Neural crest cell (in vitro differentiated cells): ENCODE data around the gene FBLN5. TPM values are rescaled to one million over a fixed set of nuclear protein-coding genes. Genes with fewer than 3 reads are reported as not detected.

Experiments used
- DNase-seq: peaks from one replicate; pipeline ENCODE4 v3.0.0; 2021; ENCODE audit warnings: low read depth, mixed read lengths, low spot score
- H3K27ac Mint-ChIP-seq: one replicate; pipeline ENCODE4 v1.8.0; 2021; ENCODE audit warnings: mild to moderate bottlenecking, mixed read lengths; ENCODE audit not compliant: unreplicated experiment
- H3K27me3 Mint-ChIP-seq: 2 replicates; pipeline ENCODE4 v1.8.0; 2021; ENCODE audit warnings: low read depth, mild to moderate bottlenecking, mixed read lengths
- H3K36me3 Mint-ChIP-seq: 2 replicates; pipeline ENCODE4 v1.8.0; 2021; ENCODE audit warnings: low read depth, mild to moderate bottlenecking, mixed read lengths
- H3K4me1 Mint-ChIP-seq: 2 replicates; pipeline ENCODE4 v1.8.0; 2021; ENCODE audit warnings: mixed read lengths
- H3K4me3 Mint-ChIP-seq: one replicate; pipeline ENCODE4 v1.8.0; 2021; ENCODE audit warnings: mild to moderate bottlenecking, mixed read lengths
- H3K9me3 Mint-ChIP-seq: 2 replicates; pipeline ENCODE4 v1.8.0; 2021; ENCODE audit warnings: mixed read lengths
- total RNA-seq: library from RNA; stranded (reverse); gene quantifications from 2 replicates; pipeline ENCODE4 v1.2.1, GENCODE V29; 2021
- TF ChIP-seq, protein P1 (sequence below): fragments of 200-600 bp; sonication (generic); conservative IDR thresholded peaks from 2 replicates; pipeline ENCODE4 v1.5.0; 2021; ENCODE audit warnings: antibody characterized with exemption, mild to moderate bottlenecking

Gene FBLN5
- total RNA-seq, 1 donor from 2014 or later, result 1.0 TPM

DNA sequence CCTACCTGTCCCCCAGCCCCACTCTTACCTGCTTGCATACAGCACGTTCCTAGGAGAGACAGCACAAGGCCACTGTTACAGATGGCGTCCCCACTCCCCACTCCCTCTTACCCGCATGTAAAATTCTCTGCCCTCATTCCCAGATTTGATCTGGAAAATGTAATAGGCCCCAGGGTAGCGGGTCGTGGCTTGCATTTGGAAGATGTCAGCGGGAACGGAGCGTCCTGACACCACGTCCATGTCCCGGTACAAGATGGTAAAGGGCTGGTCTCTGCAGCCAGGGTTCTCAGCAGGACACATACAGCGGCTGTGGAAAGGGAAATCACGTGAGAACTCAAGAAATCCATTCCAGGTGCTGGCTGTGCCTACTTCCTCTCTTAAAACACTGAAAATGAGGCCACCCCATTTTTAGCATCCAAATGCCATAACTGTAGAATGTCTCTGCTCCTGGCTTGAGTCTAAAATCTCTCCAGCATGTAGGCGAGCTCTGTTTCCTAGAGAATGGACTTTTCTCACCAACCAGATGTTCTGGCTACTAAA, 70.0 kb downstream of the FBLN5 start:
- Mint-ChIP-seq H3K27me3 (no peaks in the 10 kb centered on the region), H3K9me3 (no peaks in the 10 kb centered on the region), H3K4me1 (no peaks in the 10 kb centered on the region), H3K36me3 (no peaks in the 10 kb centered on the region), H3K4me3 (no peak overlapping the region), H3K27ac (no peak overlapping the region)
- TF ChIP-seq, protein P1, sequence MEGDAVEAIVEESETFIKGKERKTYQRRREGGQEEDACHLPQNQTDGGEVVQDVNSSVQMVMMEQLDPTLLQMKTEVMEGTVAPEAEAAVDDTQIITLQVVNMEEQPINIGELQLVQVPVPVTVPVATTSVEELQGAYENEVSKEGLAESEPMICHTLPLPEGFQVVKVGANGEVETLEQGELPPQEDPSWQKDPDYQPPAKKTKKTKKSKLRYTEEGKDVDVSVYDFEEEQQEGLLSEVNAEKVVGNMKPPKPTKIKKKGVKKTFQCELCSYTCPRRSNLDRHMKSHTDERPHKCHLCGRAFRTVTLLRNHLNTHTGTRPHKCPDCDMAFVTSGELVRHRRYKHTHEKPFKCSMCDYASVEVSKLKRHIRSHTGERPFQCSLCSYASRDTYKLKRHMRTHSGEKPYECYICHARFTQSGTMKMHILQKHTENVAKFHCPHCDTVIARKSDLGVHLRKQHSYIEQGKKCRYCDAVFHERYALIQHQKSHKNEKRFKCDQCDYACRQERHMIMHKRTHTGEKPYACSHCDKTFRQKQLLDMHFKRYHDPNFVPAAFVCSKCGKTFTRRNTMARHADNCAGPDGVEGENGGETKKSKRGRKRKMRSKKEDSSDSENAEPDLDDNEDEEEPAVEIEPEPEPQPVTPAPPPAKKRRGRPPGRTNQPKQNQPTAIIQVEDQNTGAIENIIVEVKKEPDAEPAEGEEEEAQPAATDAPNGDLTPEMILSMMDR, result no peak
- DNase-seq, result no peak

DNA sequence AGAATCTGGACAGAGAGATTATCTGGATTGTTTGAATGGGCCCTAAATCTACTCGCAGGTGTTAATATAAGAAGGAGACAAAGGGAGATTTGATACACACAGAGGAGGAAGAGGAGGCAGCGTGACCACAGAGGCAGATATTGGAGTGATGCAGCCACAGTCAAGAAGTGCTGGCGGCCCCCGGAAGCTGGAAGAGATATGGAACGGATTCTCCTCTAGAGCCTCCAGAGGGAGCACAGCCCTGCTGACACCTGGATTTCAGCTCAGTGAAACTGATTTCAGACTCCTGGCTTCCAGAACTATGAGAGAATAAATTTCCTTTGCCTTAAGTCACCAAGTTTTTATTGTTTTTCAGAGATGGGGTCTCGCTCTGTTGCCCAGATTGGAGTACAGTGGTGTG, 71.0 kb downstream of the FBLN5 start:
- no peaks in the 10 kb centered on the region for H3K27me3 Mint-ChIP-seq
- TF ChIP-seq, protein P1, result no peak
- no peaks in the 10 kb centered on the region for H3K4me1 Mint-ChIP-seq
- no peak for DNase-seq
- no peaks in the 10 kb centered on the region for H3K36me3 Mint-ChIP-seq
- no peak overlapping the region for H3K4me3 Mint-ChIP-seq
- no peak overlapping the region for H3K27ac Mint-ChIP-seq
- no peaks in the 10 kb centered on the region for H3K9me3 Mint-ChIP-seq

DNA sequence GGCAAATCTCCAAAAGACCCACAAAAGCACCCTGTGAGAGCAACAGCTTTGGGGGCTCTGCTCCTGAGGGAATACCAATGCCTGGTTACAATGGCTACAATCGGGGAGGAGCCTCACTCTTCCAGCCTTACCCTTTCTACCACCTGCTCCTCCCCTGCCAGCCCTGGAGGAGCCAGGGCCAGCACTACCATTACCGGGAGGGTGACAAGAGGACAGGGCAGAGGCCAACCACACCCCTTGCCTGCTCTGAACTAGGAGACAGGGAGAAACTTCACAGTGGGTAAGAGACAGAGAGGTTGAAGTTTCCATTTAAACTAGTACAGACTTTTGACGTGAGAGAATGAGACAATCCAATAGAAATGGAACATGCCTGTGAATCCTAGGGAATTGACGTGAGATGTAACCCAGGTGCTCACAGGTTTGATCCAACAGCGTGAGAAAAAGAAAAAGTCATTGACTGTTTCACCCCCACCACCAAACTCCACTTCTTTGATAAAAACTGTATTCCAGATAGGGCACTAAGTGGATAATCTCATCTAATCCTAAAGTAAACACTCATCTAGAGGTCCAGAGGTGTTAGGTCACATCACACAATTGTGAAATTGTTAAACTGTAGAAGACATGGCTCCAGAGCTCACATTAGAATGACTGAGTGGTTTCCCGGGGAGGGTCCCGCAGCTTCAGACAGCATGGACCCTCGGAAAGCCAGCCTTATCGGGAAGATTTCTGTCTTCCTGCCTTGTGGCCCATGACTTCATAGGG, 71.8 kb downstream of the FBLN5 start:
- no peak overlapping the region for H3K4me3 Mint-ChIP-seq
- no peaks in the 10 kb centered on the region for H3K4me1 Mint-ChIP-seq
- no peak overlapping the region for H3K27ac Mint-ChIP-seq
- no peak for DNase-seq
- H3K36me3 Mint-ChIP-seq, result no peaks in the 10 kb centered on the region
- no peaks in the 10 kb centered on the region for H3K27me3 Mint-ChIP-seq
- H3K9me3 Mint-ChIP-seq, result no peaks in the 10 kb centered on the region
- TF ChIP-seq, protein P1, result no peak

DNA sequence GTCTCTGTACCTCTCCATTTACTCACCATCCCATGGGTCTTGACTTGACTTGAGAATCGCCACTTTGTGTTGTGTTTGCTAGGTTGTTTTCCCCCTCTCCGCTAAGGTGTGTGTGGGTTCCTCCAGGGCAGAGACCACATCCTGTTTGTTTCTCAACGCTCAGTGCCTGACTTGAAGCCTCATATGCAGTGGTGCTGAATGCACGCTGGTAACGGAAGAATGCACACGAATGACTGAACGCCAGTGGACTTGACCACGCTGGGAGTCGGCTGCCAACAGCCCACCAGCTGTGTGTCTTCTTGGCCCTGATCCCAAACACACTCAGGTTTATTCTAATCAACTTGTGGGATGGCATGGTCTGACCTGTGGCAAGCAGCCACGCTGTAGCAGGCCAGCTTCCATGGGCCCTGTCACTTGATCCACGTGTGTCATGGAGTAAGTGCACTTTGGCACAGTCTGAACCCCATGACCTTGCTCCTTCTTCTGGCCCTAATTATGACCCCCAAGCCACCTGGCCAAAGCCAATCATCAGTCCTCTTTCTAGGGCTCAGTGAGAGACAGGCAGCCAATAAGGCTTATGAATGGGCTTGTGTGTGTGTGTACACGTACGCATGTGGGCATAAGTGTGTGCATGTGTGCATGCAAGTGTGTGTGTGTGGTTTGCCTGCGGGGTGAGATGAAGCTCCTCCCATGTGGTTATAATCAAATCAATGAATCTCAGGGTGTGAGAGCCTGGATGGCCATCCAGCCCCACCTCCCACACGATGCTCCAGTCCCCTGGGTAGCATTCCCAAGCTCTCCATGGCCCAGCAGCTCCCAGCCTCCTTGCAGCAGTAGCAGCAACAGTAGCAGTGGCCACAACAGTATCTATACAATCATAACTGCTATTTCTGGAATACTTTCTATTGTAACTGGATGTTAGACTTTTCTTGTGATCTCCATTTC, 73.8 kb downstream of the FBLN5 start:
- H3K9me3 Mint-ChIP-seq, result no peaks in the 10 kb centered on the region
- no peak for DNase-seq
- TF ChIP-seq, protein P1, result no peak

DNA sequence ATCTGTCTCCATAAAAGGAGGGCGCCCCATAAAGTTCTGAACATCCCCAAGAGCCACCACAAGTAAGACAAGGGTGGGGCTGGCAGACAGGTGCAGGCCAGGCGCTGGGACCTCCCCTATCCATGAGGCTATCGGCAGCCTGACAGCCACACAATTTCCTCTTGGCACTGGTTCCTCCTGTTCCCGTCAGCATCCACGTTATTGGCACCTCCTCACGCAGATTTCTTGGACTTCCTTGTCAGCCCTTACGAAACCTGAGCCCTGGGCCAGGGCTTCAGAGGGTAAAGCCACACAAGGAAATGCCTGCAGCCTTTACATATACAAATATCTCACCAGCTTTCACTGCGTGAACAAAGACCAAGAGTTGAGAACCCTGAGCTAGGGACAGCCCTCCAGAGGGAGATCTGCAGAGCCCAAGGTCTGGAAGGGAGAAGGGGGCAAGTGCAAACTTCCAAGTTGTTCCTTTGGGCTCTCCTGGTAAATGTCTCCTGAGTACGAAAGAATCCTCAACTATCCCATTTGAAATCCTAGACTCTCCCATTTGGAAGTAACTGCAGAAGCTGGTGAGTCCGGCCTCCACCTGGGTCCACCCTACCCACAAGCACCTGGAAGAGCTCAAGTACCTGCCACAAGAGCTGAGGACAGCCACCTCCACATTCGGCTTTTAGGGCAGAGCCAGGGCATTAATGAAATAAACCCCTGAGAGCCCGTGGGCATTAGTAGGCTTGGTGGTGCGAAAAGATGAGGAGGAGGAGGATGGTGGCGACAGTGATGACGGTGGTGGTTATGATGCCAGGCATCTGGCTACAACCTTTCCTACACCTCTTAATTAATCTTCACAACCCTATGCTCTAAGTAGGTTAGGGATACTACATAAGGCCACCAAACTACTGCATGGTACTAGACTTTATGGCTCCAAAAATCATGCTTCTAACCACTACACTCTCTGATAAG, 74.7 kb downstream of the FBLN5 start:
- Mint-ChIP-seq H3K27me3 (no peaks in the 10 kb centered on the region), H3K36me3 (no peaks in the 10 kb centered on the region), H3K4me3 (no peak overlapping the region), H3K27ac (no peak overlapping the region), H3K4me1 (no peaks in the 10 kb centered on the region), H3K9me3 (no peaks in the 10 kb centered on the region)
- TF ChIP-seq, protein P1, result no peak
- no peak for DNase-seq

More for the DNA sequence above, 73.8 kb downstream of the FBLN5 start:
- H3K27ac Mint-ChIP-seq, result no peak overlapping the region
- H3K4me1 Mint-ChIP-seq, result no peaks in the 10 kb centered on the region
- H3K27me3 Mint-ChIP-seq, result no peaks in the 10 kb centered on the region
- no peaks in the 10 kb centered on the region for H3K36me3 Mint-ChIP-seq
- no peak overlapping the region for H3K4me3 Mint-ChIP-seq
